Chondrocyte (in vitro differentiated cells): Measurements from ENCODE around the gene GAR1. TPM values are rescaled to one million over a fixed set of nuclear protein-coding genes. Genes with fewer than 3 reads are reported as not detected.
"Not testable (repeated sequence)": the region's sequence is repeated elsewhere in the genome, so short reads cannot be mapped to it uniquely, and the experiment has no call there.

ENCODE experiments used
- DNase-seq: peaks from one replicate; pipeline ENCODE4 v3.0.0; 2021; ENCODE audit warnings: mixed read lengths, low spot score
- H3K27ac Mint-ChIP-seq: one replicate; pipeline ENCODE4 v1.8.0; 2021; ENCODE audit warnings: mild to moderate bottlenecking, moderate library complexity, mixed read lengths; ENCODE audit not compliant: unreplicated experiment
- H3K27me3 Mint-ChIP-seq: 2 replicates; pipeline ENCODE4 v1.8.0; 2021; ENCODE audit warnings: low read depth, mixed read lengths
- H3K36me3 Mint-ChIP-seq: 2 replicates; pipeline ENCODE4 v1.8.0; 2021; ENCODE audit warnings: low read depth, mixed read lengths
- H3K4me1 Mint-ChIP-seq: 2 replicates; pipeline ENCODE4 v1.8.0; 2021; ENCODE audit warnings: low read depth, mild to moderate bottlenecking, mixed read lengths
- H3K4me3 Mint-ChIP-seq: one replicate; pipeline ENCODE4 v1.8.0; 2021; ENCODE audit warnings: mild to moderate bottlenecking, moderate library complexity, mixed read lengths; ENCODE audit not compliant: unreplicated experiment
- H3K9me3 Mint-ChIP-seq: 2 replicates; pipeline ENCODE4 v1.8.0; 2021; ENCODE audit warnings: low read depth, mixed read lengths
- long read RNA-seq: library from polyadenylated mRNA; stranded (forward); transcript quantifications from one replicate; pipeline ENCODE4 v2.0.0, GENCODE V29; 2021
- total RNA-seq: library from RNA; stranded (reverse); gene quantifications from 3 replicates; pipeline ENCODE4 v1.2.1, GENCODE V29; 2021
- TF ChIP-seq, protein P1 (sequence below): fragments of 200-600 bp; sonication (generic); IDR thresholded peaks from 2 replicates; pipeline ENCODE4 v1.5.0; 2021; ENCODE audit warnings: antibody characterized with exemption, mild to moderate bottlenecking, moderate library complexity

Gene GAR1
- 18.5 to 20.7 TPM (median 20.2 TPM) in 3 replicates for total RNA-seq
- long read RNA-seq, partial matches to known transcripts = 6 of 11 reads
- long read RNA-seq, other reads (novel, unspliced or antisense) = 3 of 11 reads

DNA sequence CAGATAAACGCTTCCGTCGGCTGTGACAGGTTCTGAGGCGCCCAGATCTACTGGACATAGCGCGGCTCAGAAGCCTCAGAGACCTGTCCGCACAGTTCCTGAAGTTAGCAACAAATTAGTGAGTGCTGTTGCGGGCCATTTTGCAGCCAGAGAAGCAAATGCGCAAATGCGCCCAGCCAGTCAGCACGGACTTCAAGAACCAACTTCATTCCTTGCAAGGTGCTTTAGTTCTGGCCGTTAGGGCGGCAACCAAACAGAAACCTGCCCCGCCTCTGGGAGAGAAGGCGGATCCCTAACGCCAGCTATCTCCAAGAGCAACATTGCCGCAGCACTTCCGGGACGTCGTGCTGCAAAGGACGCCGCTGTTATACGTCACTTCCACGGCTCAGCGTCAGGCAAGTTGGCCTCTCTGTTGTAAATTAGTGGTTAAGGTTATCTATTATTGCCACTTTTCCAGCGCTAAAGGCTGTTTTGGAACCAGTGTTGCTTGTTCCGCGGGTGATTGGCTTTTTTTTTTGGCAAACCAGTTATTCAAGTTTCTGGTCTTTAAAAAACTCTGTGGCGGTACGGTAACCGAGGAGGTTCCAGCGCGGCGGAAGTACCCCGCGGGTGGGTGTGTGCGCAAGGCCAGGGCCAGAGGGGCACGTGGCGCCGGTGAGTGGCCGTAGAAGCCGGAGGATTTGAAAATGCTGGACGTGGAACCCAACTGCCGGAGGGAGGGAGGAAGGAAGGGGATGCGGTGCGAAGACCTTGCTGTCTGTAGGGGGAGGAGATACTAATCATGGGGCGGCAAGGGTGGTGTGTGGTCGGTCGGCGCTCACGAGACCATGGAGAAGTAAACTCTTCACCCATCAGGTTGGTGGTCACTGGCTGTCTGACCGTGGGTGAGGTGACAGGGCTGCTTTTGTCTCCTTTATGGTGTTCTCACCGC is at the start of gene GAR1:
TSS of gene GAR1 (plus strand) at position 612 of the 931 bp plus-strand sequence. CDS start 403 bp downstream, outside the sequence.
- peaks cover 7% of the 10 kb centered on the region for H3K36me3 Mint-ChIP-seq
- DNase-seq = peak; percentile 94
- peaks cover 32% of the 10 kb centered on the region for H3K4me1 Mint-ChIP-seq
- no peaks in the 10 kb centered on the region for H3K27me3 Mint-ChIP-seq
- TF ChIP-seq, protein P1, sequence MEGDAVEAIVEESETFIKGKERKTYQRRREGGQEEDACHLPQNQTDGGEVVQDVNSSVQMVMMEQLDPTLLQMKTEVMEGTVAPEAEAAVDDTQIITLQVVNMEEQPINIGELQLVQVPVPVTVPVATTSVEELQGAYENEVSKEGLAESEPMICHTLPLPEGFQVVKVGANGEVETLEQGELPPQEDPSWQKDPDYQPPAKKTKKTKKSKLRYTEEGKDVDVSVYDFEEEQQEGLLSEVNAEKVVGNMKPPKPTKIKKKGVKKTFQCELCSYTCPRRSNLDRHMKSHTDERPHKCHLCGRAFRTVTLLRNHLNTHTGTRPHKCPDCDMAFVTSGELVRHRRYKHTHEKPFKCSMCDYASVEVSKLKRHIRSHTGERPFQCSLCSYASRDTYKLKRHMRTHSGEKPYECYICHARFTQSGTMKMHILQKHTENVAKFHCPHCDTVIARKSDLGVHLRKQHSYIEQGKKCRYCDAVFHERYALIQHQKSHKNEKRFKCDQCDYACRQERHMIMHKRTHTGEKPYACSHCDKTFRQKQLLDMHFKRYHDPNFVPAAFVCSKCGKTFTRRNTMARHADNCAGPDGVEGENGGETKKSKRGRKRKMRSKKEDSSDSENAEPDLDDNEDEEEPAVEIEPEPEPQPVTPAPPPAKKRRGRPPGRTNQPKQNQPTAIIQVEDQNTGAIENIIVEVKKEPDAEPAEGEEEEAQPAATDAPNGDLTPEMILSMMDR = peak; percentile 2
- H3K9me3 Mint-ChIP-seq = no peaks in the 10 kb centered on the region
- peak within 1 kb of the TSS; percentile 96 for H3K27ac Mint-ChIP-seq
- H3K4me3 Mint-ChIP-seq = peak within 1 kb of the TSS; percentile 98

DNA sequence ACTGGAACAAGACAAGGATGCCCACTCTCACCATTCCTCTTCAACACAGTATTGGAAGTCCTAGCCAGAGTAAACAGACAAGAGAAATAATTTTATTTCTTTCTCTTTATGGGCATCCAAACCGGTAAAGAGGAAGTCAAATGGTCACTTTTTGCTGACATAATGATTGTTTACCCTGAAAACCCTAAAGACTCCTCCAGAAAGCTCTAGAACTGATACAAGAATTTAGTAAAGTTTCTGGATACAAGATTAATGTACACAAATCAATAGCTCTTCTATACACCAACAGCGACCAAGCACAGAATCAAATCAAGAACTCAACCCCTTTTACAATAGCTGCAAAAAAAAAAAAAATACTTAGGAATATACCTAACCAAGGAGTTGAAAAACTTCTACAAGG is 33.5 kb upstream of the GAR1 start:
- not testable (repeated sequence) for H3K9me3 Mint-ChIP-seq, DNase-seq, H3K4me1 Mint-ChIP-seq, H3K4me3 Mint-ChIP-seq, H3K36me3 Mint-ChIP-seq, H3K27ac Mint-ChIP-seq
- H3K27me3 Mint-ChIP-seq = peaks cover 28% of the 10 kb centered on the region

DNA sequence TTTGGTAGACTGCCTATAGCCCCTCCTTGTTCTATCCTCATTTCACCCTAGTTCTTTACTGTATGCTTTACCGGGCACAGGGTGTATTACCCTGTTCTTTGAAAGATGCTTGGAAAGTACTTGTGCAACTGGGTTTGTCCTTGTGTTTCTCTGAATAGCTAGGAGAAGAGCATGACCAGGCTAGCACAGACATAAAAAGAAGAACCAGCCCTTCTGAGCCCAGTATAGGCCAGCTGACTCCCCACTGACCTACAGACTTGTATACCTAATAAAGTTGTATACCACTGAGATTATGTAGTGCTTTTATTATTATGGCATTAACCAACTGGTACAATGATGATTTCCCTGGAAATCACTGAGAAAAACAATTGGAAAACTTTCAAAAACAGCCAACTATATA is 28.7 kb upstream of the GAR1 start:
- Mint-ChIP-seq H3K36me3 (peaks cover 12% of the 10 kb centered on the region), H3K9me3 (peaks cover 26% of the 10 kb centered on the region), H3K27me3 (peaks cover 31% of the 10 kb centered on the region), H3K27ac (no peak overlapping the region), H3K4me1 (no peaks in the 10 kb centered on the region), H3K4me3 (no peak overlapping the region)
- TF ChIP-seq, protein P1 = no peak
- DNase-seq = no peak

DNA sequence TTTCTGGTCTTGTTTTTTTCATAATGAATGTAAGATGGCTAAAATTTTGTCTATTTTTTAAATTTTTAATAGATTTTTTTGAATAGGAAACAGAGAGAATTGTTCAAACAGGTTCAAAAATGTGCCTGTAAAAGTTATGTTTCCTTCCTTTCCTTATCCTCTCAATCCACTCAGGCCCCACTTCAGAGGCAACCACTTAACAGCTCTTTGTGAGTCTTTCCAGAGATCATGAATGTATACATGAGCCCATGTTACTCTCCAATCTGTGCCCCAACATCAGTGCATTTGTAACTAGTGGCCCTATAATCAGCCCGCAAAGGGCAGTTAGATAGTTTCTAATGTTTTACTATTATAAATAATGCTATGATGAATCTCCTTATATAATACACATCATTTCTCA is 27.8 kb upstream of the GAR1 start:
- Mint-ChIP-seq H3K36me3 (peaks cover 12% of the 10 kb centered on the region), H3K27me3 (peaks cover 25% of the 10 kb centered on the region), H3K4me1 (no peaks in the 10 kb centered on the region), H3K9me3 (peaks cover 24% of the 10 kb centered on the region), H3K4me3 (no peak overlapping the region), H3K27ac (no peak overlapping the region)
- TF ChIP-seq, protein P1 = no peak
- no peak for DNase-seq

DNA sequence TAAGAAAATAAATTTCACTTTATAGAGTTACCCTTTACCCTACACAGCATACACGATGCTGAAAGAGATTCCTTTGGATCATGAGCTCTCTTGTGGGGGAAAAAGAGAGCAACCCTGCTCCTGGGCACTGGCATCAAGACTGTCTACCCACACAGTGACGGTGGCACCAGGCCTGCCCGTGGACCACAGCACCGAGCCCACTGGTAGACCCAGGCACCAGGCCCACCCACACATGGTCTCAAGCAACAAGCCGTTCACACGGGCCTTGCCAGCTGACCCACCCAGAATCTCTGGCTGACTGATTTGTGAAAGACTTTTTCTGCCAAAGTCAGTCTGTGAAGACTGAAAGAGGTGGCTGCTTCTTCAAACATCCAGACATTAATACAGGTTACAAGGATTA is 20.5 kb upstream of the GAR1 start:
- Mint-ChIP-seq H3K27me3 (peaks cover 13% of the 10 kb centered on the region), H3K4me1 (no peaks in the 10 kb centered on the region), H3K36me3 (peaks cover 9% of the 10 kb centered on the region)

More for the DNA sequence above, 20.5 kb upstream of the GAR1 start:
- Mint-ChIP-seq H3K9me3 (peaks cover 44% of the 10 kb centered on the region), H3K27ac (no peak overlapping the region), H3K4me3 (no peak overlapping the region)
- DNase-seq = no peak
- TF ChIP-seq, protein P1 = no peak
